Activated CD4-positive, alpha-beta T cell treated with anti-CD3 and anti-CD28 coated beads, Interleukin-2, Interleukin-4, amounts not matched to agents 100 ng/mL and 50 ng/mL, durations not matched to agents 16 hours and 8 hours (primary cell): ENCODE results near the gene CFB.
A peak's percentile ranks its signal among the peaks of the same experiment; 100 is the strongest.
"Not testable (repeated sequence)": the region's sequence is repeated elsewhere in the genome, so short reads cannot be mapped to it uniquely, and the experiment has no call there.

ENCODE experiments used
- DNase-seq: peaks from one replicate; pipeline ENCODE4 v3.0.0-alpha.2; 2020; ENCODE audit warnings: low spot score

The CFB gene

GRCh38 chr6:31945507-31946369, at the start of gene CFB:
TSS of gene CFB (plus strand) at chr6:31946095. CDS start at chr6:31946222, 127 bp downstream.
- no peak for DNase-seq

DNA sequence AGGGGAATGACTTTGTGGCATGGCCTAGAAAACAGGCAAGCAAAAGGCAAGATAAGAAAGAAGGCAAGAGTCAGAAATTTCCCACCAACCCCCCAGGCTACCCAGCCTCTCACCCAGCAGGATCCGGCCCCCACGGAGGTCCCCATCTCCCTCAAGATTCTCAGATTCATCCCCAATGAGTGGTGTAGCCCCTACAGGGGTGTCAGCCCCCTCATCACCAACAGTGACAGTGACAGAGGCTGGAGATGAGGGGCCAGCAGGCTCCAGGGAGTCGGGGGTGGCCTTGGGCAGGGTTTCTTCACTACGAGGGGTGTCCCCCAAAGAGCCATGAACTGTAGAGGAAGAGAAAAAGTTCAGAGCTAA, 49.4 kb upstream of the CFB start:
- DNase-seq: no peak

- DNase-seq: no peak
Observed at GRCh38 chr6:31896856-31897611, 48.9 kb upstream of the CFB start.

GRCh38 chr6:31897612-31898382, 48.1 kb upstream of the CFB start, which contains the start of gene EHMT2:
TSS of gene EHMT2 (minus strand) at chr6:31897698. CDS start at chr6:31897677, 21 bp downstream.
- DNase-seq: peak; percentile 87

DNA sequence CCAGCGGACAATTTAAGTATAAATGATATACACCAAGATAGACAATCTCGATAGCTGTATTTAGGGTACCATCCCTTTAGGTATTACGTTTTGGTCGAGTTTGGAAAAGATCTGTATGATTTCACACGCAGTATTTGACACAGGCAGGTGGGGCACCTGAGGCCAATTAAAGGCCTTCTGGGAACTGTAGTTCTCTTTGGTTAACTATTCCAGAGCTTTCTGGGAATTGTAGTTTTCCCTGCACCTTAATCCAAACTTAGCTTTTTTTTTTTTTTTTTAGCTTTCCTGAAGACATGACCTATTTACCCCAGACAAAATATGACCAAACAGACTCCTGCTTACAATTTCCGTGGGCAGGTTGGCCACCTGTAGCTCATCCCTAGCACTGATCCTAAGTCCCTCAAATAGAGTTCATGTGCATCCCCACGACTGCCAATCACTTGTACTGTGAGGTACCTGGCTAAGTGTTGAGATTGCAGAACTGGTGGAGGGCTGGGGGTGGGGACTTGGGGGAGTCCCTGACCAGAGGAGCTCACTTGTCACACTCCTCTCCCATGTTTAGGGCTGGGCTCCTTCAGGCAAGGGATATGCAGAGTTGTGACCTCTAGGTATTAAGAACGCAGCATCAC, 47.4 kb upstream of the CFB start:
- peak; percentile 40 for DNase-seq

- DNase-seq: no peak
Observed at GRCh38 chr6:31899215-31899614, 46.7 kb upstream of the CFB start.

GRCh38 chr6:31899882-31900722, 45.8 kb upstream of the CFB start:
- DNase-seq: no peak

DNA sequence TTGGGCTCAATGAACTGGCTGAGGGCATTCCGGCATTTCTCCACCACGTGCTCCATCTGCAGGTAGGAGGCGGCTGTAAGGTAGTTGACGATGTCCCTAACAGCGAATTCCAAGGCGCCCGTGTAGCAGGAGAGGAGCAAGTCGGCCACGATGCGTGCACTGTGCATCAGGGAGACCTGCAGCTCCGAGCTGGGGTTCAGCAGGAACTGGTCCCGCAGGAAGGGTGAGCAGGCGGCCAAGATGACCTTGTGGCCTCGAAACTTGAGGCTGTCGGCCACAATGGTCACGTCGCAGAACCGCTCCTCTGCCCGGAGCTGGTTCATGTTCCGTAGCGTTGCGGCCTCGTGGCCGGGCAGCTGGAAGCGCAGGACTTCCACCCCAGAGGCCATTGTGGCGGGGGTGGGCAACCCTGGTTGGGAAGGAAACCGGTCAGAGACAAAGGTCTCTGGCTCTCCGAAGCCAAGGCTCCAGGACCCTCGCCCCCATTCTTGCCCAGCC, 44.9 kb upstream of the CFB start:
- DNase-seq: no peak

DNA sequence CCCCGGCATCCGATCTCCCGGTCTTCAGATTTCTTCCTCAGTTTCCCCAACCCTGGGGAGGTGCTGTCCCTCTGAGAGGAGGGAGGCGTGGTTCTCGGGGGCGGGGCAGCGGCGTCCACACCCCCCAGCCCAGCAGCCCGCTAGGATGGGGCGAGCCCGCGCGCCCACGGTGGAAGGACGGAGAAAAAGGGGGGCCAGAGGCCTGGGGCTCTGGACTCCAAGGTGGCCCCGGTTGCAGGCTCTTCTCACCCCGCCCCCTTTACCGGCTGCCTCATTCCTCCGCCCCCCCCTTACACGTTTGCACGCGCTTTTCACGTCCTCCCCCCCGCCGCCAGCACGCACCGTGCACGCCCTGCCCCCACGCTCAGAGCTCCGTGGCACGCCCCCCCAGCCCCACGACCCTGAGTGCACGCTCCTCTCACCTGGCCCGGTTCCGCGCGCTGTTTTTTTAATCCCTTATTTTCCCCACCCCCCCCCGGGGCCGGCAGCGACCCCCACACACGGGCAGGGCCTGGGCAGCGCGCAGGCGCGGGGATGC, 44.4 kb upstream of the CFB start:
- DNase-seq: peak; percentile 38

- peak; percentile 86 for DNase-seq
Observed at GRCh38 chr6:31901953-31902643, 43.8 kb upstream of the CFB start, which contains the start of gene ZBTB12. TSS of gene ZBTB12 (minus strand) at chr6:31902086. CDS start at chr6:31901305, 781 bp downstream.

DNA sequence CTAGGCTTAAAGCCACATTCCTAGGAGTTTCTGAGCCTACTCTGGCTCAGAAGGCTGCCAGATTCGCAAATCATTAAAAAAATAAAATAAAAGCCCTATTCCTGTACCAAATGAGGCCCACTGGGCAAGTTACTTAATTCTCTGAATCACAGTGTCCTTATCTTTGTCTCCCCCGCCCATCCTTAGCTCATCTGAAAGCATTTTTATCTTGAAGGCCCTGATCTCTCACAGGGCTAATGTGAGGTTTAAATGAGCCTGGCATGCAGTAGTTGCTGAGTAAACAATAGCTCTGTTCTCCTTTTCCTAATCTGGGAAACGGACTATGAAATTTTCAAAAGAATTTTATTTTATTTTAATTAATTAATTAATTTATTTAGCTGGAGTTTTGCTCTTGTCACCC, 41.9 kb upstream of the CFB start:
- no peak for DNase-seq

- DNase-seq: no peak
Observed at GRCh38 chr6:31905041-31905440, 40.9 kb upstream of the CFB start.

DNA sequence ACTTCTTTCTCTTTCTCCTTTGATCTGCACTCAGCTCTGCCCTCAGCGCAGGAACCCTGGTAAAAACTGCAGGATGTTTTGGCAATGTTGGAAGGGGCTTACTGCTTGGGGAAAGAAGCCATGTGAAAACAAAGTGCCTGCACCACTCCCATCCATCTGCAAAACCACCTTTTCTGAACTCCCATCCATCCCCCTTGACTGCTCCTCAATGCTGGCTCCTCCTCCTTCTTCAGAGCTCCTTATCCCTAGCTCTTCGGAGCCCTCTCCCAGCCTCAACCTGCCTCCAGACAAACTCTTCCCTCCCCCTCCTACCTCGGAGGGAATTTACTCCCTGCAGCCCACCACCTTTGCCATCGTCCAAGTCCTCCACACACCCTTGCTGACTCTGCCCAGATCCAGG, 39.8 kb upstream of the CFB start:
- no peak for DNase-seq

DNA sequence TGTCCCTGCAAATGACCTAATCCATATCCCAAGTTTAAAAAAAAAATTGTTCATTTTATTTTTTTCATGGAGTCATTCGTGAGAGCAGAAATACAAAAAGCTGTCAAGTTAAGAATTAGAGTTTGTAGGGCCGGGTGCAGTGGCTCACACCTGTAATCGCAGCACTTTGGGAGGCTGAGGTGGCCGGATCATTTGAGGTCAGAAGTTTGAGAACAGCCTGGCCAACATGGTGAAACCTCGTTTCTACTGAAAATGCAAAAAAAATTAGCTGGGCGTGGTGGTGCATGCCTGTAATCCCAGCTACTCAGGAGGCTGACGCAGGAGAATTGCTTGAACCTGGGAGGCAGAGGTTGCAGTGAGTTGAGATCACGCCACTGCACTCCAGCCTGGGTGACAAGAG, 39.2 kb upstream of the CFB start:
- DNase-seq: not testable (repeated sequence)

- DNase-seq: no peak
Observed at GRCh38 chr6:31907158-31907813, 38.6 kb upstream of the CFB start.

DNA sequence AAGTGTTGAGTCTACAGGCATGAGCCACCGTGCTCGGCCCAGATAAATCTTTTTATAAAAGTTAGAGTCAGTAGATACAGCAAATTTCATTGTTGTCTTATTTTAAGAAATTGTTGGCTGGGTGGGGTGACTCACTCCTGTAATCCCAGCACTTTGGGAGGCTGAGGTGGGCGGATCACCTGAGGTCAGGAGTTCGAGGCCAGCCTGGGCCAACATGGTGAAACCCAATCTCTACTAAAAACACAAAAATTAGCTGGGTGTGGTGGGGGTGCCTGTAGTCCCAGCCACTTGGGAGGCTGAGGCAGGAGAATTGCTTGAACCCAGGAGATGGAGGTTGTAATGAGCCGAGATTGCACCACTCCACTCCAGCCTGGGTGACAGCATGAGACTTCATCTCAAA, 37.6 kb upstream of the CFB start:
- DNase-seq: not testable (repeated sequence)

- peak; percentile 58 for DNase-seq
Observed at GRCh38 chr6:31908791-31909190, 37.1 kb upstream of the CFB start.

GRCh38 chr6:31909298-31909697, 36.6 kb upstream of the CFB start:
- not testable (repeated sequence) for DNase-seq
